ENCODE results near the gene ZNF341. TPM values are rescaled to one million over a fixed set of nuclear protein-coding genes. Genes with fewer than 3 reads are reported as not detected.

ZNF341 gene
- total and polyA plus RNA-seq, 9 of the 15 experiments (the other 6 are each of a cell fraction or from before 2014, with no cell fraction given): 0.08 to 2.6 (median 1.0) TPM

DNA sequence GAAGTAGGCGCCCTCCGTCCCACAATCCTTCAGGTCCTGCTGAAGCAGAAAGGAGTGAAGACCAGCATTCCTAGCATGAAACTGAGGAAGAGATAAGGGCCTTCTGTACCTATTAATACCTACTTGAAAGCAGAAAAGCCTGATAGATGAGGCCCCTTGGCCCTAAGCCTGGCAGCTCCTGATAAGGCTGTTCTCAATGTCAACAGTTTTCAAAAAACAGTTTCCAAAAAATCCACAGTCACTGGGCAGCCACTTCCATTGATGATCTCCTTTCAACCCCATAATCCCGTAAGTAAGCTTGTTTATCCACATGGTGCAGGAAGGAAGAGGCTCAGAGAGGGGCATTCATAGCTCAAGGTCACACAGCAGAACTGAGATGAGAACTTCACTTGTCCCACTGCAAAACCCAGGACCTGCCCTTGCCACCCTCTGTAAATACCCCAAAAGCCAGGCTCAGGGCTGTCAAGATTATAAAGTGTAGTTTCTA, 42.8 kb upstream of the ZNF341 start (continued):
- TF ChIP-seq FOXP4 (CRISPR knock-in tag; IDR thresholded peaks at IDR 0.05; ENCODE audit: borderline replicate concordance) (no peak), ARHGAP35 (IDR thresholded peaks at IDR 0.05; ENCODE audit: partially characterized antibody) (no peak), SMARCA4 (IDR thresholded peaks at IDR 0.05) (peak; percentile 91), SRSF1 (IDR thresholded peaks at IDR 0.05; ENCODE audit: low read depth, low read length) (no peak), MCM7 (IDR thresholded peaks at IDR 0.05) (no peak), CBX8 (IDR thresholded peaks at IDR 0.05; ENCODE audit: borderline replicate concordance, extremely low read depth, low read depth, low read length, poor library complexity, severe bottlenecking) (no peak), SMARCA5 (IDR thresholded peaks at IDR 0.05) (peak; percentile 90; the same call in 1 of the 2 replicates)

DNA sequence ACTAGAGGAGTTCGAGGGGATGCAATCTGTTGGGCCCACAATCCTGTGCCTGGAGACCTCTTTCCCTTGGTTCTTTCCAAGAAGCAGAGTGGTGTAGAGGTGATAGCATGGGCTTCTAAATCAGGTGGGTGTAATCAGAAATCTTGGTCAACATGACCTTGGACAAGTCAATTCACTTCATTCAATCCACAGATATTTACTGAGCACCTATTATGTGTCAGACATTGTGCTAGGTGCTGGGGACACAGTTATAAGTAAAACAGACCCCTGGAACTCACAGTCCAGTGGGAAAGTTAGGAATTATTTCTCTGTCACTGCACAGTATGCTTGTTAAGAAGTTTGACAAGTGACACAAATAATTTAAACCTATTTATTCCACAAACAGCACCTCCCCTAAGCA, 42.3 kb upstream of the ZNF341 start:
- BruUV-seq (replicated peaks): no TSS peak
- TF ChIP-seq ZBTB11 (CRISPR knock-in tag; IDR thresholded peaks at IDR 0.05): peak in 1 of 3 experiments; percentile 11; a peak in 1 of 6 replicates

More for the DNA sequence above, 42.3 kb upstream of the ZNF341 start:
- no peak for FAIRE-seq
- no peak for ATAC-seq
- H3K4me1 ChIP-seq (replicated peaks in 1 of 2; ENCODE audit: control insufficient read depth in 2 of 2, insufficient read depth in 2 of 2, low read length in 2 of 2): peaks cover 40 to 56% of the 10 kb centered on the region in 2 experiments
- H3K27ac ChIP-seq (ENCODE audit: extremely low read depth, low read depth, low read length): peak overlapping the region; percentile 51
- peaks cover 10% of the 10 kb centered on the region; the same call in 1 of the 2 replicates for H4K20me1 ChIP-seq (replicated peaks; ENCODE audit: control insufficient read depth, insufficient read depth, low read length)
- DNase-seq (ENCODE audit: extremely low read depth in 1 of 4, low spot score in 3 of 4): no peak
- WGBS (ENCODE audit: insufficient coverage, low coverage, missing lambda C conversion rate): 19% methylated on average over 1 of the region's 1 CpG
- H3K9me1 ChIP-seq (ENCODE audit: control insufficient read depth, insufficient read depth, low read length): no peaks in the 10 kb centered on the region
- no peaks in the 10 kb centered on the region for H3K27me3 ChIP-seq (ENCODE audit: control insufficient read depth in 2 of 2, insufficient read depth in 2 of 2, low read length in 2 of 2)
- intact Hi-C loops (cut with micrococcal nuclease): loop anchor here (5.0 kb wide), 2 partner anchors 43 to 123 kb away; partner anchors contain the start of genes CHMP4B and ZNF341
- in situ Hi-C loops (cut with MboI): no loop called here
- H3K79me2 ChIP-seq (ENCODE audit: control insufficient read depth, insufficient read depth, low read length): peaks cover 12% of the 10 kb centered on the region
- no peak overlapping the region for H3K4me3 ChIP-seq
- POLR2A ChIA-PET: interaction anchor here (1.0 to 1.3 kb wide), 3 partner anchors 10 to 70 kb away, joined by 3 to 5 read pairs (median 3); no protein-coding TSS in a partner anchor
- CTCF ChIA-PET (ENCODE audit: low intra/inter-chr PET ratio): no interaction called here
- no peaks in the 10 kb centered on the region for H3K9me3 ChIP-seq (replicated peaks; ENCODE audit: control insufficient read depth, insufficient read depth, low read depth, low read length)
- no peaks in the 10 kb centered on the region for H3K36me3 ChIP-seq (ENCODE audit: control insufficient read depth, insufficient read depth, low read length)
- H3K4me2 ChIP-seq (ENCODE audit: insufficient read depth, low read length): peak overlapping the region; percentile 56; the same call in 1 of the 2 replicates
- no peak overlapping the region for H2AFZ ChIP-seq (ENCODE audit: low read depth, low read length)
- H3K9ac ChIP-seq (ENCODE audit: insufficient read depth in 1 of 2, low read depth in 2 of 2, low read length in 2 of 2): no peak overlapping the region

Data from K562 (cell line).